Vagina (tissue), 2 donors: ENCODE results near the gene TGFBR3. TPM values are rescaled to one million over a fixed set of nuclear protein-coding genes. Genes with fewer than 3 reads are reported as not detected.

Source experiments
- DNase-seq, 2 donors: peaks; one replicate each; pipeline ENCODE4 v3.0.0-alpha.2; 2017; ENCODE audit errors: extremely low spot score in 2 of 2
- H3K27ac ChIP-seq: fragments of 200-600 bp; sonication (generic); one replicate; pipeline ENCODE4 v1.5.1; 2019
- H3K27me3 ChIP-seq: fragments of 200-600 bp; sonication (generic); one replicate; pipeline ENCODE4 v1.5.1; 2019
- H3K36me3 ChIP-seq, 2 donors: fragments of 200-600 bp; sonication (generic); one replicate each; pipeline ENCODE4 v1.5.1; 2017 to 2019
- H3K4me1 ChIP-seq: fragments of 200-600 bp; sonication (generic); one replicate; pipeline ENCODE4 v1.5.1; 2019
- H3K4me3 ChIP-seq, 2 donors: fragments of 200-600 bp; sonication (generic); 1 replicate in 1 of 2; 2 replicates in 1 of 2; pipeline ENCODE4 v1.5.1; 2016 to 2019
- H3K9me3 ChIP-seq: fragments of 200-600 bp; sonication (generic); one replicate; pipeline ENCODE4 v1.5.1; 2019
- POLR2A ChIP-seq, 2 donors: fragments of 450-650 bp; IDR thresholded peaks; one replicate each; pipeline ENCODE4 v1.6.1; 2017; ENCODE audit warnings: antibody characterized with exemption in 2 of 2, mild to moderate bottlenecking in 2 of 2, moderate library complexity in 2 of 2
- POLR2AphosphoS5 ChIP-seq, 2 donors: sonication (generic); formaldehyde crosslinking; IDR thresholded peaks; one replicate each; pipeline ENCODE4 v1.9.0; 2017; ENCODE audit warnings: antibody characterized with exemption in 2 of 2, mild to moderate bottlenecking in 2 of 2, low read depth in 1 of 2; ENCODE audit not compliant: insufficient read depth in 1 of 2
- intact Hi-C: fragments of 100-400 bp; cut with DNase I; formaldehyde crosslinking; loops from one replicate; pipeline ENCODE4 v1.15.1; 2023
- total RNA-seq: library from RNA; depleted of rRNA; stranded (reverse); fragments of >200 nt; gene quantifications from one replicate; pipeline ENCODE4 v1.2.3, GENCODE V29; 2016
- TF ChIP-seq, protein P1 (sequence below), 3 experiments: fragments of 450-650 bp in 2 of 3; fragments of 200-600 bp in 1 of 3; sonication (generic) in 1 of 3; IDR thresholded peaks; one replicate each; pipeline ENCODE4 v1.5.1; 2017 to 2019; ENCODE audit warnings: antibody characterized with exemption in 3 of 3, mild to moderate bottlenecking in 2 of 3, moderate library complexity in 2 of 3

Gene TGFBR3
- total RNA-seq, 1 donor from 2014 or later, result 221 TPM

DNA sequence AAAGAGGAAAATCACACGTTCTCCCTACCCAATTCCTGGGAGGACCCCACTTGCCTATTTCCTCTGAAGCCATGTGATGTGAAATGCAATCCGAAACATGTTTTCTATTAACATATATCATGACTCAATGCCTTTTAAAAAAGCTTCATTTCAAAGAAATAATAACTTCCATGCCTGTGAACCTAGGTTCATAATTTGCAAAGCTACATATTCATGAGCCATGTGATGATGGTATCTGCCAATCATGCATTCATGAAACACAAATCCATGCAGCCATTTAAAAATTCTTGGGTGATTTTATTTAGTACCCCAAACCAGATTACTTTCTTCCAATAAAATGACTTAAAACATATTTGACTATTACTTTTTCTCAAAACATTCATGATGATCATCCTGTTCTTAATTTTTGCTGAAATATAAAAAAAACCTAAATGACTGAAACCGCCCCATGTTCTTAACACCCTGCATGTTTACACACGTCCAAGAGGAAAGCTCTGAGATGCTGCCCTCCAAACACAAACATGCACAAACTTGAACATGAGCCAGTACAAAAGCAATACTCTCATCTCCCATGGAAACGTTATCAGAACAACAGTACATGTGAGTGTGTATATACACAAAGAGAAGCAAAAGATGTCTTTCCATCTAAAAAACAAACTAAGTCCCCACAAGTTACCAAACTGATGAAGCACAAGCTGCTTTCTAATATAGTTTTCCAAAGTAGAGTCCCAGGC lies 140.1 kb downstream of the TGFBR3 start:
- intact Hi-C loops, result loop anchor here (10.0 kb wide), 1 partner anchor 139 kb away; the partner anchor contains the start of gene TGFBR3
- no peaks in the 10 kb centered on the region for H3K36me3 ChIP-seq
- no peaks in the 10 kb centered on the region for H3K27me3 ChIP-seq
- H3K4me1 ChIP-seq, result peaks cover 82% of the 10 kb centered on the region
- H3K9me3 ChIP-seq, result no peaks in the 10 kb centered on the region
- TF ChIP-seq, protein P1, sequence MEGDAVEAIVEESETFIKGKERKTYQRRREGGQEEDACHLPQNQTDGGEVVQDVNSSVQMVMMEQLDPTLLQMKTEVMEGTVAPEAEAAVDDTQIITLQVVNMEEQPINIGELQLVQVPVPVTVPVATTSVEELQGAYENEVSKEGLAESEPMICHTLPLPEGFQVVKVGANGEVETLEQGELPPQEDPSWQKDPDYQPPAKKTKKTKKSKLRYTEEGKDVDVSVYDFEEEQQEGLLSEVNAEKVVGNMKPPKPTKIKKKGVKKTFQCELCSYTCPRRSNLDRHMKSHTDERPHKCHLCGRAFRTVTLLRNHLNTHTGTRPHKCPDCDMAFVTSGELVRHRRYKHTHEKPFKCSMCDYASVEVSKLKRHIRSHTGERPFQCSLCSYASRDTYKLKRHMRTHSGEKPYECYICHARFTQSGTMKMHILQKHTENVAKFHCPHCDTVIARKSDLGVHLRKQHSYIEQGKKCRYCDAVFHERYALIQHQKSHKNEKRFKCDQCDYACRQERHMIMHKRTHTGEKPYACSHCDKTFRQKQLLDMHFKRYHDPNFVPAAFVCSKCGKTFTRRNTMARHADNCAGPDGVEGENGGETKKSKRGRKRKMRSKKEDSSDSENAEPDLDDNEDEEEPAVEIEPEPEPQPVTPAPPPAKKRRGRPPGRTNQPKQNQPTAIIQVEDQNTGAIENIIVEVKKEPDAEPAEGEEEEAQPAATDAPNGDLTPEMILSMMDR (IDR thresholded peaks at IDR 0.05), result no peak
- no peak for TF ChIP-seq POLR2A (IDR thresholded peaks at IDR 0.05)
- TF ChIP-seq POLR2AphosphoS5 (IDR thresholded peaks at IDR 0.05; ENCODE audit: insufficient read depth in 1 of 2, low read depth in 1 of 2), result no peak
- no peak overlapping the region for H3K4me3 ChIP-seq
- H3K27ac ChIP-seq, result peak overlapping the region; percentile 42
- no peak for DNase-seq

DNA sequence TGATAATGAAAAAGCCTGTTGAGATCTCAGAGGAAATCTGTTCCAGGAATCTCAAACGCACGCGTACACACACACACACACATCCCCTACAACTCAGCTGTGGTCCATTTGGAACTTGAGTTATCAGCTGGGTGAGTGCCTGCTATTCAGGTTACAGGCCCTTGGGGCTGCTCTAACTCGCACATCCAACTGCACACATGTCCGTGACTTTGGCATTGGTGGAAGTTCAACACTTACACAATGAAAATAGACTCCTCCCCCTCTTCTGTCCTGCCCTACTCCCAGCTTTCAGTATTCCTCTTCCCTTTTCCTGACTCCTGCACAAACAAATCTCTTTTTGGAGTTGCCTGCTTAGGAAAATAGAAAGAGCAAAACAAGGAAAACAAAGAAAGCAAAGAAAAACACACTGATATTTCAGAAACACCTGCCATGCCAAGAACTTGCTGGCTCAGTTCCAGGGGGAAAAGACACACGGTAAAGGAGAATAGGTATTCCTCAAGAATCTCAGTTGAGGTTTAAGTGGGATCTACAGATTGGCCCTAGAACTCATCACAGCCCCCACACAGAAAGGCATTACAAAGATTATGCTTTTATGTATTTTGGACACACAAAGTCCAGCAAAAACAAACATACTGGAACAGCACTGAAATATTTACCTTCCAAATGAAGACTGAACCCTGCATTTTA lies 140.9 kb downstream of the TGFBR3 start:
- H3K9me3 ChIP-seq, result no peaks in the 10 kb centered on the region
- TF ChIP-seq POLR2AphosphoS5 (IDR thresholded peaks at IDR 0.05; ENCODE audit: insufficient read depth in 1 of 2, low read depth in 1 of 2) (no peak), POLR2A (IDR thresholded peaks at IDR 0.05) (no peak)
- no peaks in the 10 kb centered on the region for H3K27me3 ChIP-seq
- H3K36me3 ChIP-seq, result no peaks in the 10 kb centered on the region
- peak overlapping the region; percentile 57 for H3K27ac ChIP-seq
- peaks cover 76% of the 10 kb centered on the region for H3K4me1 ChIP-seq
- peak in 1 of 2 donors; percentile 95 for DNase-seq
- intact Hi-C loops, result loop anchor here (10.0 kb wide), 1 partner anchor 140 kb away; the partner anchor contains the start of gene TGFBR3
- no peak overlapping the region for H3K4me3 ChIP-seq

DNA sequence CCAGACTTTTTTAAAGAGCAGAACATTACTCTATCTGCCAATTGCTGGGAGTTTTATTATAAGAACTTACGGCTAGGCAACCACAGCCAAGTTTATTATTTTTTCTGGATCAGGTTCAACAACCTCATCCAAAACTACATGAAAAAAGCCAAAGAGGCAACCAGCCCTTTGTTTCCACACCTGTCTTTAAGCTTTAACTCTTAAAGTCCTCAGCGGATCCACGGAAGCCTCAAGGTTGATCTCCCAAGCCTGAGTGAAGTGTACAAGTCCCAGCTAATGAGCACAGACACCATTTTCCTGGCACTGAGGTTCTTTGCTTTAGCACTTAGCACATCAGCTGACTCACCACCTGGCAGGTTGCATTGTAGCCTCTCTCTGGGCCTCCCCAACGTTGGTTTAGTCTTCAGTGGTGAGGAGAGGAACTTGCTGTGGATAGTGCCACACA lies 143.1 kb downstream of the TGFBR3 start:
- peaks cover 71% of the 10 kb centered on the region for H3K4me1 ChIP-seq
- intact Hi-C loops, result loop anchor here (10.0 kb wide), 1 partner anchor 142 kb away; the partner anchor contains the start of gene TGFBR3
- peak overlapping the region; percentile 57 for H3K27ac ChIP-seq
- H3K4me3 ChIP-seq, result no peak overlapping the region
- DNase-seq, result peak in 1 of 2 donors; percentile 44
- TF ChIP-seq POLR2A (IDR thresholded peaks at IDR 0.05) (no peak), POLR2AphosphoS5 (IDR thresholded peaks at IDR 0.05; ENCODE audit: insufficient read depth in 1 of 2, low read depth in 1 of 2) (peak in 1 of 2 donors; percentile 59)
- TF ChIP-seq, protein P1 (IDR thresholded peaks at IDR 0.05), result no peak
- H3K9me3 ChIP-seq, result no peaks in the 10 kb centered on the region
- no peaks in the 10 kb centered on the region for H3K27me3 ChIP-seq
- H3K36me3 ChIP-seq, result peaks cover 0 to 10% of the 10 kb centered on the region in 2 donors

DNA sequence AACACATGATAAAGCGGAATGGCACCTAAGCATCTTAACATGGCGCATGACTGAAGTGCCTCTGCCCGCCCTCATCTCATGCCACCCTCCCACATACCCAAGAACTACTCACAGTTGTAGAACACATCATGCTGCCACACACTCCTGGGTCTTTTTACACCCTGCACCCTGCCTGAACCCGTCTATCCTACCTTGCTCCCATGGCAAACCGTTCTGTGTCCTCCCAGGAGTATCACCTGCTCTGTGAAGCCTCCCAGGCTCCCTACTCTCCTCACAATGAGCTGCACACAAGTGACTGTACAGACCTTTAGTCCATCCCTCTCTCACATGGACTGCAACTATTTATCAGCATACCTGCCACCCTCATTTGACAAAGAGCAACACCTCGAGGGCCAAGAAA lies 144.0 kb downstream of the TGFBR3 start:
- H3K9me3 ChIP-seq, result no peaks in the 10 kb centered on the region
- intact Hi-C loops, result loop anchor here (10.0 kb wide), 1 partner anchor 143 kb away; the partner anchor contains the start of gene TGFBR3
- peaks cover 76% of the 10 kb centered on the region for H3K4me1 ChIP-seq
- peak in 1 of 2 donors; percentile 85 for DNase-seq
- no peaks in the 10 kb centered on the region for H3K27me3 ChIP-seq
- no peak overlapping the region for H3K4me3 ChIP-seq
- H3K36me3 ChIP-seq, result peaks cover 0 to 12% of the 10 kb centered on the region in 2 donors
- TF ChIP-seq POLR2AphosphoS5 (IDR thresholded peaks at IDR 0.05; ENCODE audit: insufficient read depth in 1 of 2, low read depth in 1 of 2), result no peak
- no peak for TF ChIP-seq POLR2A (IDR thresholded peaks at IDR 0.05)
- TF ChIP-seq, protein P1 (IDR thresholded peaks at IDR 0.05), result no peak
- peak overlapping the region; percentile 57 for H3K27ac ChIP-seq

DNA sequence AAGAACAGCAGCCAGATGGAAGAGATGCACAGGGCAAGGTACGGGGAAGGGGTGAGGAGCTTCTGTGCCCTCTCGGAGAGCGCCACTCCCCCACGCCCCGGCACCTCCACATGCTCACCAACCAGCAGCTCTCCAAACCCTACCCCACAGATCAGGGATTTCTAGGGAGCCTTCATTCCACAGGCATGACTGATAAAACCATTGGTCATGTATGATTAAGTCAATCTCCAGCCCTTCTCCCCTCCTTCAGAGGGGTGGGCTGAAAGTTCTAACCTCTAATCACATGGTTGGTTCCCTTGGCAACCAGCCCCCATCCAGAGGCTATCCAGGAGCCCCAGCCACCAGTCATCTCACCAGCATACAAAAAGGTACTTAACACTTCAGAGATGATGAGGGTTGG lies 144.7 kb downstream of the TGFBR3 start:
- TF ChIP-seq, protein P1 (IDR thresholded peaks at IDR 0.05), result no peak
- TF ChIP-seq POLR2AphosphoS5 (IDR thresholded peaks at IDR 0.05; ENCODE audit: insufficient read depth in 1 of 2, low read depth in 1 of 2) (no peak), POLR2A (IDR thresholded peaks at IDR 0.05) (no peak)
- Histone ChIP-seq H3K4me3 (no peak overlapping the region), H3K4me1 (peaks cover 76% of the 10 kb centered on the region), H3K9me3 (no peaks in the 10 kb centered on the region), H3K27me3 (no peaks in the 10 kb centered on the region), H3K36me3 (peaks cover 0 to 12% of the 10 kb centered on the region in 2 donors), H3K27ac (peak overlapping the region; percentile 57)
- intact Hi-C loops, result loop anchor here (10.0 kb wide), 1 partner anchor 144 kb away; the partner anchor contains the start of gene TGFBR3
- DNase-seq, result no peak
